BJ (cell line): Measurements from ENCODE around the gene PPP1R8. TPM values are rescaled to one million over a fixed set of nuclear protein-coding genes. Genes with fewer than 3 reads are reported as not detected.

ENCODE experiments used
- CTCF ChIA-PET: fragments of 350-600 bp; formaldehyde crosslinking; extraction: SDS; loops from one replicate; lab custom pipeline; 2021; ENCODE audit warnings: antibody characterized with exemption, inconsistent platforms; lab: Yijun Ruan, JAX
- POLR2A ChIA-PET: fragments of 300-600 bp; sonication (Branson Sonifier 250); formaldehyde crosslinking; extraction: SDS; loops from one replicate; lab custom pipeline; 2021; ENCODE audit warnings: antibody characterized with exemption; lab: Charles Lee
- DNase-seq: peaks from one replicate; pipeline ENCODE4 v3.0.0-alpha.2; 2011; ENCODE audit warnings: low read depth
- H3K27me3 ChIP-seq: 2 replicates; pipeline ENCODE4 v1.6.0; 2011; ENCODE audit warnings: low read length; ENCODE audit not compliant: control insufficient read depth, insufficient read depth
- H3K36me3 ChIP-seq: 2 replicates; pipeline ENCODE4 v1.5.1; 2011; ENCODE audit warnings: low read length; ENCODE audit not compliant: control insufficient read depth, insufficient read depth
- H3K4me3 ChIP-seq: 2 replicates; pipeline ENCODE4 v1.5.1; 2011; ENCODE audit warnings: low read depth, mild to moderate bottlenecking, control low read depth, low read length
- CTCF ChIP-seq: IDR thresholded peaks from 2 replicates; pipeline ENCODE4 v1.5.1; 2011; ENCODE audit warnings: low read depth, mild to moderate bottlenecking, control low read depth, inconsistent platforms, low read length, moderate library complexity; ENCODE audit not compliant: insufficient read depth
- polyA plus RNA-seq: library from polyadenylated mRNA; depleted of rRNA; stranded (reverse); fragments of >200 nt; gene quantifications from 2 replicates; pipeline ENCODE4 v1.2.3, GENCODE V29; 2011

Gene PPP1R8
- polyA plus RNA-seq, 1 experiment, result 54.7 TPM

GRCh38 chr1:27873671-27874384, 43.2 kb downstream of the PPP1R8 start:
- CTCF ChIA-PET, result interaction anchor here (0.6 kb wide), 1 partner anchor 205 kb away, joined by 3 read pairs; no protein-coding TSS in a partner anchor
- H3K27me3 ChIP-seq, result no peaks in the 10 kb centered on the region
- no peak for TF ChIP-seq CTCF
- H3K36me3 ChIP-seq, result no peaks in the 10 kb centered on the region
- H3K4me3 ChIP-seq, result no peak overlapping the region
- no peak for DNase-seq
- POLR2A ChIA-PET, result no interaction called here

- CTCF ChIA-PET, result interaction anchor here (0.6 to 1.5 kb wide), 3 partner anchors 16 to 103 kb away, joined by 3 to 5 read pairs (median 3); no protein-coding TSS in a partner anchor
- H3K27me3 ChIP-seq, result no peaks in the 10 kb centered on the region
- no peaks in the 10 kb centered on the region for H3K36me3 ChIP-seq
- no peak for TF ChIP-seq CTCF
- POLR2A ChIA-PET, result no interaction called here
- no peak overlapping the region for H3K4me3 ChIP-seq
- DNase-seq, result no peak
These were observed 45.9 kb downstream of the PPP1R8 start for GRCh38 chr1:27876341-27877114.

GRCh38 chr1:27877115-27877416, 46.5 kb downstream of the PPP1R8 start:
- H3K27me3 ChIP-seq, result no peaks in the 10 kb centered on the region
- CTCF ChIA-PET, result interaction anchor here (0.6 to 1.1 kb wide), 2 partner anchors 103 to 211 kb away, joined by 3 read pairs; partner anchors contain the start of gene EYA3
- POLR2A ChIA-PET, result no interaction called here
- no peak for DNase-seq
- no peak overlapping the region for H3K4me3 ChIP-seq
- no peaks in the 10 kb centered on the region for H3K36me3 ChIP-seq
- no peak for TF ChIP-seq CTCF

- no peak for TF ChIP-seq CTCF
- CTCF ChIA-PET, result no interaction called here
- H3K27me3 ChIP-seq, result no peaks in the 10 kb centered on the region
- DNase-seq, result no peak
- no peak overlapping the region for H3K4me3 ChIP-seq
- POLR2A ChIA-PET, result no interaction called here
- no peaks in the 10 kb centered on the region for H3K36me3 ChIP-seq
These were observed 47.5 kb downstream of the PPP1R8 start for GRCh38 chr1:27878039-27878438.

DNA sequence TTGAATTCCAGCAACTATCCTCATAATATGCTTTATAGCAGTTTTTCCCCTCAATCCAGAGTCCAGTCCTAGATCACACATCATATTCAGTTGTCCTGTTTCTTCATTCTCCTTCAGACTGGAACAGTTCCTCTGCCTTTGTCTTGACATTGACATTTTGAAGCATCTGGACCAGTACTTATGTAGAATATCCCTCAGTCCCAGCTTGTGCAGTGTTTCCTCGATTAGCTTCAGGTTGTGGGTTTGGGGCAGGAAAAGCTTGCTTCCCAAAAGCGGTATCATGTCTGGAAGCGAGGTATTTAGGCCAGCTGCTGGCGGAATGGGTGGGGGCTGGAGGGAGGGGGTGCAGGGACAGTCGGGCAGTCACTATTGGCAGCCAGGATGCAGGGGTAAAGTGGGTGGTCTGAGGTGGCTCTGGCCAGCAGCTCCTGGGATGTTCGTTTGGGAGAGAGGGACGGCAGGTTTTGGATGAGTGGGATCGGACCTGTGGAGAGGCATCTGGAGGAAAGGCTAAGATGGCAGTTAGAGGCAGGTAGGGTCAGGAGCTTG, 48.3 kb downstream of the PPP1R8 start:
- Histone ChIP-seq H3K36me3 (no peaks in the 10 kb centered on the region), H3K27me3 (no peaks in the 10 kb centered on the region), H3K4me3 (no peak overlapping the region)
- ChIA-PET CTCF (interaction anchor here (0.7 to 1.5 kb wide), 2 partner anchors 13 to 21 kb away, joined by 4 read pairs; no protein-coding TSS in a partner anchor), POLR2A (no interaction called here)
- no peak for DNase-seq
- TF ChIP-seq CTCF, result no peak
